ENCODE results near the gene CENPH.
"Not testable (repeated sequence)": the region's sequence is repeated elsewhere in the genome, so short reads cannot be mapped to it uniquely, and the experiment has no call there.

CENPH gene

GRCh38 chr5:69250593-69250992, 61.2 kb downstream of the CENPH start:
- no peak for DNase-seq (ENCODE audit: low read depth, low spot score)

- no peak for DNase-seq (ENCODE audit: low read depth, low spot score)
These were observed 63.1 kb downstream of the CENPH start for GRCh38 chr5:69252437-69252836.

DNA sequence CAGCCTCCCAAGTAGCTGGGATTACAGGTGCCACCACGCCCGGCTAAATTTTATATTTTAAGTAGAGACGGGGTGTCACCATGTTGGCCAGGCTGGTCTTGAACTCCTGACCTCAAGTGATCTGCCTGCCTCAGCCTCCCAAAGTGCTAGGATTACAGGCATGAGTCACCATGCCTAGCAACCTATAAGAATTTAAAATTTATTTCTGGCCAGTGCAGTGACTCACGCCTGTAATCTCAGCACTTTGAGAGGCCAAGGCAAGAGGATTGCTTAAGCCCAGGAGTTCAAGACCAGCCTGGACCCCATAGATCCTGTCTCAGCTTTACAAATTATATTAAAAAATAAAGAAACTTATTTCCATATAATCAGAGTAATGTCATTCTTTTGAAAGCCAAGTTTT, 66.6 kb downstream of the CENPH start:
- DNase-seq (ENCODE audit: low read depth, low spot score): not testable (repeated sequence)

- no peak for DNase-seq (ENCODE audit: low read depth, low spot score)
These were observed 68.2 kb downstream of the CENPH start for GRCh38 chr5:69257577-69257976.

All from brain pericyte (primary cell).